HEK293 (cell line): Measurements from ENCODE around the gene TSPEAR.
A peak's percentile ranks its signal among the peaks of the same experiment; 100 is the strongest.

Experiments
- FEZF1 ChIP-seq: fragments of 450-650 bp; formaldehyde crosslinking; IDR thresholded peaks from 2 replicates; pipeline ENCODE4 v1.5.1; 2016; ENCODE audit warnings: missing biosample characterization, missing genetic modification characterization
- GLIS2 ChIP-seq: fragments of 450-650 bp; formaldehyde crosslinking; IDR thresholded peaks from 2 replicates; pipeline ENCODE4 v1.5.1; 2016; ENCODE audit warnings: missing biosample characterization, missing genetic modification characterization
- HOXA7 ChIP-seq: sonication (generic); formaldehyde crosslinking; IDR thresholded peaks from 2 replicates; pipeline ENCODE4 v1.8.1; 2022; ENCODE audit warnings: missing genetic modification reagents, borderline replicate concordance
- KLF10 ChIP-seq: fragments of 450-650 bp; IDR thresholded peaks from 2 replicates; pipeline ENCODE4 v1.5.1; 2018; ENCODE audit warnings: missing biosample characterization, mild to moderate bottlenecking, missing genetic modification characterization
- KLF7 ChIP-seq: fragments of 450-650 bp; formaldehyde crosslinking; IDR thresholded peaks from 2 replicates; pipeline ENCODE4 v1.5.1; 2016; ENCODE audit warnings: missing biosample characterization, missing genetic modification characterization, borderline replicate concordance
- KLF9 ChIP-seq: fragments of 450-650 bp; formaldehyde crosslinking; IDR thresholded peaks from 2 replicates; pipeline ENCODE4 v1.5.1; 2016; ENCODE audit warnings: missing biosample characterization, missing genetic modification characterization, low read depth
- RBAK ChIP-seq: fragments of 450-650 bp; formaldehyde crosslinking; IDR thresholded peaks from 2 replicates; pipeline ENCODE4 v1.5.1; 2016; ENCODE audit warnings: missing biosample characterization, missing genetic modification characterization
- SCRT2 ChIP-seq: fragments of 450-650 bp; formaldehyde crosslinking; IDR thresholded peaks from 2 replicates; pipeline ENCODE4 v1.5.1; 2016; ENCODE audit warnings: missing biosample characterization, missing genetic modification characterization
- SP3 ChIP-seq: fragments of 450-650 bp; formaldehyde crosslinking; IDR thresholded peaks from 2 replicates; pipeline ENCODE4 v1.5.1; 2016; ENCODE audit warnings: missing biosample characterization, missing genetic modification characterization
- ZBTB1 ChIP-seq: fragments of 450-650 bp; formaldehyde crosslinking; IDR thresholded peaks from 2 replicates; pipeline ENCODE4 v1.5.1; 2016; ENCODE audit warnings: missing biosample characterization, missing genetic modification characterization
- ZBTB44 ChIP-seq: fragments of 450-650 bp; IDR thresholded peaks from 2 replicates; pipeline ENCODE4 v1.5.1; 2018; ENCODE audit warnings: missing biosample characterization, mild to moderate bottlenecking, missing genetic modification characterization
- ZBTB48 ChIP-seq: fragments of 450-650 bp; formaldehyde crosslinking; IDR thresholded peaks from 2 replicates; pipeline ENCODE4 v1.5.1; 2016; ENCODE audit warnings: missing biosample characterization, missing genetic modification characterization
- ZEB2 ChIP-seq: fragments of 450-650 bp; formaldehyde crosslinking; IDR thresholded peaks from 2 replicates; pipeline ENCODE4 v1.5.1; 2016; ENCODE audit warnings: missing biosample characterization, missing genetic modification characterization
- ZFP41 ChIP-seq: fragments of 450-650 bp; formaldehyde crosslinking; IDR thresholded peaks from 2 replicates; pipeline ENCODE4 v1.5.1; 2016; ENCODE audit warnings: missing biosample characterization, missing genetic modification characterization, borderline replicate concordance
- ZNF112 ChIP-seq: fragments of 450-650 bp; formaldehyde crosslinking; IDR thresholded peaks from 2 replicates; pipeline ENCODE4 v1.5.0; 2017; ENCODE audit warnings: missing biosample characterization, missing genetic modification characterization
- ZNF148 ChIP-seq: fragments of 450-650 bp; formaldehyde crosslinking; IDR thresholded peaks from 2 replicates; pipeline ENCODE4 v1.5.0; 2017; ENCODE audit warnings: missing biosample characterization, missing genetic modification characterization, borderline replicate concordance
- ZNF175 ChIP-seq: fragments of 450-650 bp; formaldehyde crosslinking; IDR thresholded peaks from 2 replicates; pipeline ENCODE4 v1.5.1; 2016; ENCODE audit warnings: missing biosample characterization, missing genetic modification characterization
- ZNF2 ChIP-seq: fragments of 450-650 bp; formaldehyde crosslinking; IDR thresholded peaks from 2 replicates; pipeline ENCODE4 v1.5.1; 2016; ENCODE audit warnings: missing biosample characterization, missing genetic modification characterization
- ZNF214 ChIP-seq: fragments of 450-650 bp; formaldehyde crosslinking; IDR thresholded peaks from 2 replicates; pipeline ENCODE4 v1.5.1; 2017; ENCODE audit warnings: missing biosample characterization, mild to moderate bottlenecking, missing genetic modification characterization, borderline replicate concordance
- ZNF37A ChIP-seq: fragments of 450-650 bp; IDR thresholded peaks from 2 replicates; pipeline ENCODE4 v1.5.1; 2018; ENCODE audit warnings: missing biosample characterization, missing genetic modification characterization
- ZNF398 ChIP-seq: fragments of 450-650 bp; formaldehyde crosslinking; IDR thresholded peaks from 2 replicates; pipeline ENCODE4 v1.5.1; 2017; ENCODE audit warnings: missing biosample characterization, missing genetic modification characterization
- ZNF433 ChIP-seq: fragments of 450-650 bp; formaldehyde crosslinking; IDR thresholded peaks from 2 replicates; pipeline ENCODE4 v1.5.1; 2016; ENCODE audit warnings: missing biosample characterization, missing genetic modification characterization, low read depth
- ZNF449 ChIP-seq: fragments of 450-650 bp; formaldehyde crosslinking; IDR thresholded peaks from 2 replicates; pipeline ENCODE4 v1.5.1; 2017; ENCODE audit warnings: missing biosample characterization, mild to moderate bottlenecking, missing genetic modification characterization, moderate library complexity
- ZNF501 ChIP-seq: fragments of 450-650 bp; formaldehyde crosslinking; IDR thresholded peaks from 2 replicates; pipeline ENCODE4 v1.5.1; 2016; ENCODE audit warnings: missing biosample characterization, missing genetic modification characterization
- ZNF639 ChIP-seq: fragments of 450-650 bp; formaldehyde crosslinking; IDR thresholded peaks from 2 replicates; pipeline ENCODE4 v1.5.1; 2016; ENCODE audit warnings: missing biosample characterization, missing genetic modification characterization
- ZNF701 ChIP-seq: fragments of 450-650 bp; formaldehyde crosslinking; IDR thresholded peaks from 2 replicates; pipeline ENCODE4 v1.5.1; 2016; ENCODE audit warnings: missing biosample characterization, missing genetic modification characterization
- ZNF747 ChIP-seq: fragments of 450-650 bp; formaldehyde crosslinking; IDR thresholded peaks from 2 replicates; pipeline ENCODE4 v1.5.1; 2016; ENCODE audit warnings: missing biosample characterization, missing genetic modification characterization
- ZNF76 ChIP-seq: fragments of 450-650 bp; formaldehyde crosslinking; IDR thresholded peaks from 2 replicates; pipeline ENCODE4; 2016; ENCODE audit warnings: low read depth, missing biosample characterization, missing genetic modification characterization, borderline replicate concordance
- ZNF792 ChIP-seq: fragments of 450-650 bp; formaldehyde crosslinking; IDR thresholded peaks from 2 replicates; pipeline ENCODE4 v1.5.1; 2016; ENCODE audit warnings: missing biosample characterization, missing genetic modification characterization
- ZSCAN18 ChIP-seq: fragments of 450-650 bp; formaldehyde crosslinking; IDR thresholded peaks from 2 replicates; pipeline ENCODE4 v1.5.1; 2016; ENCODE audit warnings: missing biosample characterization, missing genetic modification characterization
- ZSCAN30 ChIP-seq: fragments of 450-650 bp; IDR thresholded peaks from 2 replicates; pipeline ENCODE4 v1.5.1; 2018; ENCODE audit warnings: missing biosample characterization, mild to moderate bottlenecking, missing genetic modification characterization, moderate library complexity

Gene TSPEAR

GRCh38 chr21:44510508-44511218, 200.7 kb downstream of the TSPEAR start (continued):
- TF ChIP-seq ZNF37A (no peak), RBAK (no peak), KLF7 (tag by site-specific recombination) (no peak), ZNF701 (no peak), ZSCAN30 (no peak), ZEB2 (tag by site-specific recombination) (peak; percentile 85), ZBTB1 (tag by site-specific recombination) (no peak), ZNF76 (tag by site-specific recombination) (peak; percentile 40; the same call in 1 of the 2 replicates), ZNF792 (no peak), KLF9 (tag by site-specific recombination) (peak; percentile 70), GLIS2 (peak; percentile 86), ZFP41 (tag by site-specific recombination) (no peak), ZNF214 (tag by site-specific recombination) (no peak), ZBTB44 (tag by site-specific recombination) (no peak), ZNF2 (tag by site-specific recombination) (peak; percentile 81), FEZF1 (tag by site-specific recombination) (no peak), ZSCAN18 (tag by site-specific recombination) (no peak), KLF10 (no peak; the same call in 1 of the 2 replicates), ZNF175 (tag by site-specific recombination) (no peak), ZNF639 (tag by site-specific recombination) (no peak), ZNF398 (tag by site-specific recombination) (no peak), SP3 (tag by site-specific recombination) (peak; percentile 67), ZNF112 (tag by site-specific recombination) (no peak), ZNF148 (tag by site-specific recombination) (no peak), SCRT2 (tag by site-specific recombination) (peak; percentile 99), ZNF433 (tag by site-specific recombination) (no peak), HOXA7 (CRISPR knock-in tag) (no peak), ZBTB48 (no peak), ZNF501 (tag by site-specific recombination) (no peak), ZNF747 (tag by site-specific recombination) (no peak), ZNF449 (no peak)
